Sigmoid colon (tissue), 7 donors: ENCODE data around the gene RNF25. TPM values are rescaled to one million over a fixed set of nuclear protein-coding genes. Genes with fewer than 3 reads are reported as not detected.
"Not testable (repeated sequence)": the region's sequence is repeated elsewhere in the genome, so short reads cannot be mapped to it uniquely, and the experiment has no call there.

ENCODE experiments used
- DNase-seq: peaks from one replicate; pipeline ENCODE4 v3.0.0-alpha.2; 2019
- H3K27ac ChIP-seq, 4 donors: fragments of 200-600 bp; sonication (generic); one replicate each; pipeline ENCODE4 v1.5.1; 2016 to 2019; ENCODE audit warnings: mild to moderate bottlenecking in 1 of 4
- H3K27me3 ChIP-seq, 3 donors: fragments of 200-600 bp; sonication (generic); one replicate each; pipeline ENCODE4 v1.5.1; 2019; ENCODE audit warnings: mild to moderate bottlenecking in 1 of 3
- H3K36me3 ChIP-seq, 4 donors: fragments of 200-600 bp; sonication (generic); one replicate each; pipeline ENCODE4 v1.5.1; 2016 to 2019
- H3K4me1 ChIP-seq, 4 donors: fragments of 200-600 bp; sonication (generic); one replicate each; pipeline ENCODE4 v1.5.1; 2017 to 2019
- H3K4me3 ChIP-seq, 4 donors: fragments of 200-600 bp; sonication (generic); one replicate each; pipeline ENCODE4 v1.5.1; 2017 to 2019; ENCODE audit warnings: mild to moderate bottlenecking in 2 of 4, moderate library complexity in 1 of 4
- H3K9me3 ChIP-seq, 4 donors: fragments of 200-600 bp in 3 of 4; sonication (generic) in 3 of 4; one replicate each; pipeline versions ENCODE4 v1.5.1 to v1.6.1; 2013 to 2019
- CTCF ChIP-seq, 4 experiments: fragments of 450-650 bp in 3 of 4; fragments of 200-600 bp in 1 of 4; IDR thresholded peaks; one replicate each; pipeline ENCODE4 v1.5.1; 2016 to 2019; ENCODE audit warnings: antibody characterized with exemption in 4 of 4, mild to moderate bottlenecking in 3 of 4, moderate library complexity in 2 of 4
- EP300 ChIP-seq, 4 donors: sonication (generic); formaldehyde crosslinking; IDR thresholded peaks; one replicate each; pipeline ENCODE4 v1.6.1; 2017; ENCODE audit warnings: antibody characterized with exemption in 4 of 4
- POLR2A ChIP-seq, 2 donors: fragments of 450-650 bp; IDR thresholded peaks; one replicate each; pipeline ENCODE4 v1.6.1; 2016; ENCODE audit warnings: antibody characterized with exemption in 2 of 2, mild to moderate bottlenecking in 2 of 2, moderate library complexity in 2 of 2
- POLR2AphosphoS5 ChIP-seq, 4 donors: sonication (generic); formaldehyde crosslinking; IDR thresholded peaks; one replicate each; pipeline ENCODE4 v1.6.1; 2017; ENCODE audit warnings: antibody characterized with exemption in 4 of 4
- WGBS, 2 donors: extraction: QIAGEN DNeasy Blood & Tissue Kit; methylation state at CpG; one replicate each; pipeline ENCODE4 v1.1.7; 2013; 5-methylcytosine and 5-hydroxymethylcytosine counted together
- intact Hi-C: fragments of 100-400 bp; cut with DNase I; formaldehyde crosslinking; loops from one replicate; pipeline ENCODE4 v1.15.1; 2023
- polyA plus RNA-seq, 3 donors: library from polyadenylated mRNA; stranded (reverse); fragments of 200-250 nt; gene quantifications; one replicate each; pipeline ENCODE4 v1.2.3, GENCODE V29; 2013
- total RNA-seq, 4 donors: library from RNA; depleted of rRNA; stranded (reverse); fragments of >200 nt; gene quantifications; one replicate each; pipeline ENCODE4 v1.1.0, GENCODE V29; 2016
- donor health status: healthy with polysubstance abuse.
- donor health status: Bipolar disorder and iron deficiency.
- donor health status: healthy.

RNF25 gene
- total and polyA plus RNA-seq, 7 donors, result 6.4 to 24.7 (median 19.2) TPM

GRCh38 chr2:218691234-218691633 lies 19.4 kb upstream of the RNF25 start:
- H3K27me3 ChIP-seq, result no peaks in the 10 kb centered on the region
- DNase-seq, result no peak
- peak overlapping the region in 1 of 4 donors; percentile 40 for H3K27ac ChIP-seq
- H3K9me3 ChIP-seq, result no peaks in the 10 kb centered on the region
- no peak overlapping the region for H3K4me3 ChIP-seq
- peaks cover 0 to 76% (median 18%) of the 10 kb centered on the region in 4 donors for H3K36me3 ChIP-seq
- intact Hi-C loops, result no loop called here
- peaks cover 0 to 4% (median 0%) of the 10 kb centered on the region in 4 donors for H3K4me1 ChIP-seq
- TF ChIP-seq EP300 (IDR thresholded peaks at IDR 0.05), result no peak
- no peak for TF ChIP-seq CTCF (IDR thresholded peaks at IDR 0.05)
- no peak for TF ChIP-seq POLR2A (IDR thresholded peaks at IDR 0.05)
- TF ChIP-seq POLR2AphosphoS5 (IDR thresholded peaks at IDR 0.05), result no peak

- not testable (repeated sequence) for H3K4me3 ChIP-seq, H3K27ac ChIP-seq, H3K9me3 ChIP-seq, H3K27me3 ChIP-seq, H3K4me1 ChIP-seq
- peak; percentile 59 to 85 (median 78) for TF ChIP-seq CTCF (IDR thresholded peaks at IDR 0.05)
- intact Hi-C loops, result loop anchor here (5.0 kb wide), 1 partner anchor 280 kb away; no protein-coding TSS in a partner anchor
- peaks cover 0 to 66% (median 7%) of the 10 kb centered on the region in 4 donors for H3K36me3 ChIP-seq
- WGBS, 2 donors, result 24 to 32% methylated on average over 5 of the region's 5 CpGs
- DNase-seq, result peak; percentile 74
Observed at GRCh38 chr2:218687400-218688060, 15.7 kb upstream of the RNF25 start.

GRCh38 chr2:218680061-218680460 lies 8.3 kb upstream of the RNF25 start:
- intact Hi-C loops, result no loop called here
- no peak overlapping the region for H3K4me3 ChIP-seq
- no peaks in the 10 kb centered on the region for H3K27me3 ChIP-seq
- H3K4me1 ChIP-seq, result no peaks in the 10 kb centered on the region
- DNase-seq, result no peak
- WGBS, 2 donors, result 86 to 92% methylated on average over 3 of the region's 3 CpGs
- no peaks in the 10 kb centered on the region for H3K9me3 ChIP-seq
- H3K27ac ChIP-seq, result no peak overlapping the region
- no peak for TF ChIP-seq CTCF (IDR thresholded peaks at IDR 0.05)
- TF ChIP-seq EP300 (IDR thresholded peaks at IDR 0.05), result no peak
- TF ChIP-seq POLR2AphosphoS5 (IDR thresholded peaks at IDR 0.05), result no peak
- no peak for TF ChIP-seq POLR2A (IDR thresholded peaks at IDR 0.05)
- H3K36me3 ChIP-seq, result peaks cover 13 to 82% (median 15%) of the 10 kb centered on the region in 4 donors

- no peak overlapping the region for H3K27ac ChIP-seq
- WGBS, 2 donors, result 72 to 74% methylated on average over 4 of the region's 4 CpGs
- peak; percentile 63 for DNase-seq
- H3K9me3 ChIP-seq, result no peaks in the 10 kb centered on the region
- H3K4me3 ChIP-seq, result no peak overlapping the region
- intact Hi-C loops, result no loop called here
- H3K4me1 ChIP-seq, result no peaks in the 10 kb centered on the region
- no peaks in the 10 kb centered on the region for H3K27me3 ChIP-seq
- TF ChIP-seq POLR2A (IDR thresholded peaks at IDR 0.05), result no peak
- TF ChIP-seq POLR2AphosphoS5 (IDR thresholded peaks at IDR 0.05), result no peak
- TF ChIP-seq CTCF (IDR thresholded peaks at IDR 0.05), result no peak
- no peak for TF ChIP-seq EP300 (IDR thresholded peaks at IDR 0.05)
- peaks cover 13 to 79% (median 15%) of the 10 kb centered on the region in 4 donors for H3K36me3 ChIP-seq
Observed at GRCh38 chr2:218679119-218679518, 7.3 kb upstream of the RNF25 start.
